Activated CD4-positive, alpha-beta T cell treated with anti-CD3 and anti-CD28 coated beads, Interleukin-2, amount 10 ng/mL, durations not matched to agents 24 days and 14 days (primary cell): Measurements from ENCODE around the gene TEN1. TPM values are rescaled to one million over a fixed set of nuclear protein-coding genes. Genes with fewer than 3 reads are reported as not detected.

Source experiments
- DNase-seq: peaks from one replicate; pipeline ENCODE4 v3.0.0; 2022
- H3K27ac Mint-ChIP-seq: one replicate; pipeline ENCODE4 v1.8.0; 2022; ENCODE audit warnings: mild to moderate bottlenecking, mixed read lengths
- H3K27me3 Mint-ChIP-seq: one replicate; pipeline ENCODE4 v1.8.0; 2022; ENCODE audit warnings: mixed read lengths
- H3K36me3 Mint-ChIP-seq: one replicate; pipeline ENCODE4 v1.8.0; 2022; ENCODE audit warnings: low read depth, mild to moderate bottlenecking, mixed read lengths
- H3K4me1 Mint-ChIP-seq: one replicate; pipeline ENCODE4 v1.8.0; 2021; ENCODE audit warnings: mixed read lengths
- H3K4me3 Mint-ChIP-seq: one replicate; pipeline ENCODE4 v1.8.0; 2022; ENCODE audit warnings: mild to moderate bottlenecking, moderate library complexity, mixed read lengths
- H3K9me3 Mint-ChIP-seq: one replicate; pipeline ENCODE4 v1.8.0; 2021; ENCODE audit warnings: mixed read lengths
- intact Hi-C: fragments of 100-400 bp; cut with micrococcal nuclease; formaldehyde crosslinking; loops from one replicate; pipeline ENCODE4 v1.15.1; 2023
- total RNA-seq: library from RNA; stranded (reverse); gene quantifications from 2 replicates; pipeline ENCODE4 v1.2.3, GENCODE V29; 2022

TEN1 gene, protein sequence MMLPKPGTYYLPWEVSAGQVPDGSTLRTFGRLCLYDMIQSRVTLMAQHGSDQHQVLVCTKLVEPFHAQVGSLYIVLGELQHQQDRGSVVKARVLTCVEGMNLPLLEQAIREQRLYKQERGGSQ
- 9.7 and 12.5 TPM in 2 replicates for total RNA-seq

- H3K4me3 Mint-ChIP-seq = peak within 1 kb of the TSS; percentile 98
- peaks cover 30% of the 10 kb centered on the region for H3K4me1 Mint-ChIP-seq
- DNase-seq = peak; percentile 98
- H3K27ac Mint-ChIP-seq = peak within 1 kb of the TSS; percentile 97
- H3K36me3 Mint-ChIP-seq = peaks cover 7% of the 10 kb centered on the region
- intact Hi-C loops = loop anchor here (1.0 to 2.0 kb wide), 4 partner anchors 18 to 124 kb away; partner anchors contain the start of genes FBF1, MRPL38 and WBP2
- H3K9me3 Mint-ChIP-seq = no peaks in the 10 kb centered on the region
- no peaks in the 10 kb centered on the region for H3K27me3 Mint-ChIP-seq
Observed at GRCh38 chr17:75978938-75979704, at the start of gene TEN1, which contains the start of gene ACOX1. Gene TEN1, plus strand, starts transcription at chr17:75979240. Its CDS starts 6,953 bp downstream, at chr17:75986193. Gene ACOX1, minus strand, starts transcription at chr17:75979166. Its CDS starts 93 bp downstream, at chr17:75979073.

DNA sequence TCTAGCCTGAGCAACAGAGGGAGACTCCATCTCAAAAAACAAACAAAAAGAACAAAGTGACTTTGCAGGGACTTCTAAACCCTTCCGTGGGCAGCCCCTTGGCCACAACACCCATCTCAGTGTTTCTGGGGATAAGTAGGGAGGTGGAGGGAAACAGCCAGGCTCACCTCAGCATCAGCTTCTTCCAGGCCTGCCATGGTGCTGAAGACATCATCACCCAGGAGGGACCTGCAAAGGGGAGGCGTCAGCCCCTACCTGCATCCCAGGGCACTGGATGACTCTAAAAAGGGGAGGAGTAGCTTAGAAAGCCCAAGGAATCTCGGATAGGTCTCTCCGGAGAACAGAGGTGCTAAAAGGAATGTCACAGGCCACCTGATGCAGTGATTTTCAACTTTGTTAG, 48.0 kb upstream of the TEN1 start:
- H3K36me3 Mint-ChIP-seq = peaks cover 3% of the 10 kb centered on the region
- intact Hi-C loops = no loop called here
- no peak for DNase-seq
- H3K27ac Mint-ChIP-seq = no peak overlapping the region
- H3K4me3 Mint-ChIP-seq = no peak overlapping the region
- H3K4me1 Mint-ChIP-seq = no peaks in the 10 kb centered on the region
- no peaks in the 10 kb centered on the region for H3K9me3 Mint-ChIP-seq
- no peaks in the 10 kb centered on the region for H3K27me3 Mint-ChIP-seq

DNA sequence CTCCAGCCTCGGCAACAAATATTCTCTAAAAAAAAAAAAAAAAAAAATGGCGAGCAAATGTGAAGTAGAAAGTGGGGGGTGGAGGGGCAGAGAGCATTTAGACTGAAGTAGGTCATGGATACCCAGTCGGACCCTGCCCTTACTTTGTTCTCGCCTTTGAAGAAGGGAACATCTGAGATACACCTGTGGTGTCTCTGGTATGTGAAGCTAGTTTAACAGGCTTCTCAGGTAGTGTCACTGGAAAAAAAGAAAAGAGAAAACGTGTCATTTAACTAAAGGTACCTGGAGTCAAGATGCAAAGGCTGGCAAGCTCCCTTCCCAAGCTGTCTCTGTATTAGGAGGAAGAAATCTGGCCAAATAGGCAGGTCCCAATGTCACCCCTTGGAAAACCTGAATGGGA, 46.2 kb upstream of the TEN1 start:
- H3K27me3 Mint-ChIP-seq = no peaks in the 10 kb centered on the region
- no peak for DNase-seq
- H3K4me1 Mint-ChIP-seq = no peaks in the 10 kb centered on the region
- H3K9me3 Mint-ChIP-seq = no peaks in the 10 kb centered on the region
- H3K4me3 Mint-ChIP-seq = no peak overlapping the region
- intact Hi-C loops = no loop called here
- H3K36me3 Mint-ChIP-seq = peaks cover 3% of the 10 kb centered on the region
- H3K27ac Mint-ChIP-seq = no peak overlapping the region

DNA sequence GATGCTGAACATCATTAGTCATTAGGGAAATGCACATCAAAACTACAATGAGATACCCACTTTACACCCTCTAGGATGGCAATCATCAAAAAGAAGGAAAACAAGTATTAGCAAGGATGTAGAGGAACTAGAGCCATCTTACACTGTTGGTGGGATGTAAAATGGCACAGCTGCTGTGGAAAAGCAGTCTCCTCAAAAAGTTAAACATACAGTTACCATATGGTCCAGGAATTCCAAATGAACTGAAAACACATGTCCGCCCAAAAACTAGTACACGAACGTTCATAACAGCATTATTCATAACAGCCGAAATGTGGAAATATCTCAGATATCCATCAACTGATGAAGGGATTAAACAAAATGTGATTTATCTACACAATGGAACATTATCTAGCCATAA, 45.2 kb upstream of the TEN1 start:
- Mint-ChIP-seq H3K4me3 (no peak overlapping the region), H3K9me3 (no peaks in the 10 kb centered on the region), H3K36me3 (peaks cover 2% of the 10 kb centered on the region), H3K27me3 (no peaks in the 10 kb centered on the region), H3K4me1 (no peaks in the 10 kb centered on the region), H3K27ac (no peak overlapping the region)
- no peak for DNase-seq
- intact Hi-C loops = no loop called here

DNA sequence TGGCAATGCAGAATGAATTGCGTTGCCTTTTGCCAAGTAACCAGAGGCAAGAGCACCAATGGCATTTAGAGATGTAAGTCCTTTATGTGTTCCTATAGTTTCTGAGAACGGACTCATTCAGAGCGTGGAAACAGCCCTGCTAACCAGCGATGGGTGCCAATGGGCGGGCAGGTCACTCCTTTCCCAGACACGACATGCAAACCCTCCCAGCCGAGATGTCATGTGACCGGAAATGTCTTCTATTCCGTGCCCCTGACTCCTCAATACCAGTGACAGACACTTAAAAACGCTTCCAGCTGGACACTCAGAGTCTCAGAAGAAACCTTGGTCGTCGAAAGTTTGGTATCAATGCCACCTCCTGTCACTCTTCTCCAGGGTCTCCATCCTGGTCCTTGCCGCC, 41.4 kb upstream of the TEN1 start:
- H3K27ac Mint-ChIP-seq = no peak overlapping the region
- H3K4me3 Mint-ChIP-seq = no peak overlapping the region
- DNase-seq = no peak
- no peaks in the 10 kb centered on the region for H3K9me3 Mint-ChIP-seq
- H3K4me1 Mint-ChIP-seq = peaks cover 12% of the 10 kb centered on the region
- no peaks in the 10 kb centered on the region for H3K27me3 Mint-ChIP-seq
- intact Hi-C loops = no loop called here
- H3K36me3 Mint-ChIP-seq = no peaks in the 10 kb centered on the region

- peak within 1 kb of the TSS; percentile 77 for H3K27ac Mint-ChIP-seq
- intact Hi-C loops = loop anchor here (1.0 to 2.0 kb wide), 2 partner anchors 36 to 38 kb away; partner anchors contain the start of genes ACOX1, MRPL38 and TEN1
- no peaks in the 10 kb centered on the region for H3K9me3 Mint-ChIP-seq
Observed at GRCh38 chr17:75940727-75941441, 38.2 kb upstream of the TEN1 start, which contains the start of gene FBF1. Gene FBF1, minus strand, starts transcription at chr17:75941042. Its CDS starts 2,893 bp downstream, at chr17:75938149.

GRCh38 chr17:75941442-75941819, 37.6 kb upstream of the TEN1 start:
- intact Hi-C loops = loop anchor here (1.0 to 2.0 kb wide), 2 partner anchors 37 to 38 kb away; partner anchors contain the start of genes ACOX1, MRPL38 and TEN1
- no peak for DNase-seq
- Mint-ChIP-seq H3K27ac (peak overlapping the region; percentile 77), H3K36me3 (peaks cover 4% of the 10 kb centered on the region), H3K9me3 (no peaks in the 10 kb centered on the region), H3K27me3 (no peaks in the 10 kb centered on the region), H3K4me3 (peak overlapping the region; percentile 92), H3K4me1 (peaks cover 12% of the 10 kb centered on the region)

More at GRCh38 chr17:75940727-75941441, 38.2 kb upstream of the TEN1 start, which contains the start of gene FBF1:
- DNase-seq = peak; percentile 97
- H3K4me1 Mint-ChIP-seq = peaks cover 12% of the 10 kb centered on the region
- H3K36me3 Mint-ChIP-seq = peaks cover 3% of the 10 kb centered on the region
- peak within 1 kb of the TSS; percentile 92 for H3K4me3 Mint-ChIP-seq
- H3K27me3 Mint-ChIP-seq = no peaks in the 10 kb centered on the region

DNA sequence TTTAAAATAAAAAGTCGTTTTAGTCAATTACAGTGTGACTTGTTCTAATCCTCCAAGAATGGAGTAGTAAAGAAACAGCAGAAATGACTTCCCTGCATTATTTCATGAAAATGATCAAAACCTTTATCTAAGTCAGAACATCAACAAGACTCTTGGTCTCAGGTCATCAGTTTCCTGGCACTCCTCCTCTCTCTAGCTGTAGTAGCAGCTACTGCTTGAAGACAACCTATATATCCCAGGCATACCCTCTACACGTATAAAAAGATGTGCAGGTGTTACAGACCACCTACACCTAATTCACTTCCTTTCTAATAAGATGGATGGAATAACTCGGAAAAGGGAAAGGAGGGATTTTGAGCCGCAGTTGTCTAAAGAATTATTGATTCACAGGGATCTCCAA, 36.6 kb upstream of the TEN1 start:
- Mint-ChIP-seq H3K27me3 (no peaks in the 10 kb centered on the region), H3K4me1 (peaks cover 12% of the 10 kb centered on the region), H3K9me3 (no peaks in the 10 kb centered on the region), H3K27ac (no peak overlapping the region), H3K36me3 (peaks cover 6% of the 10 kb centered on the region), H3K4me3 (no peak overlapping the region)
- intact Hi-C loops = no loop called here
- DNase-seq = no peak

GRCh38 chr17:75943491-75943890, 35.5 kb upstream of the TEN1 start:
- intact Hi-C loops = no loop called here

GRCh38 chr17:75945211-75945610, 33.8 kb upstream of the TEN1 start:
- no peak for DNase-seq
- Mint-ChIP-seq H3K27ac (no peak overlapping the region), H3K4me3 (no peak overlapping the region), H3K27me3 (no peaks in the 10 kb centered on the region), H3K36me3 (peaks cover 18% of the 10 kb centered on the region), H3K4me1 (peaks cover 10% of the 10 kb centered on the region), H3K9me3 (no peaks in the 10 kb centered on the region)
- intact Hi-C loops = no loop called here

More at GRCh38 chr17:75943491-75943890, 35.5 kb upstream of the TEN1 start:
- DNase-seq = no peak
- Mint-ChIP-seq H3K27me3 (no peaks in the 10 kb centered on the region), H3K27ac (no peak overlapping the region), H3K4me3 (no peak overlapping the region), H3K9me3 (no peaks in the 10 kb centered on the region), H3K36me3 (peaks cover 9% of the 10 kb centered on the region), H3K4me1 (peaks cover 12% of the 10 kb centered on the region)

- H3K4me3 Mint-ChIP-seq = no peak overlapping the region
- intact Hi-C loops = no loop called here
- H3K4me1 Mint-ChIP-seq = peaks cover 6% of the 10 kb centered on the region
- H3K36me3 Mint-ChIP-seq = peaks cover 35% of the 10 kb centered on the region
- DNase-seq = no peak
- H3K27ac Mint-ChIP-seq = no peak overlapping the region
- no peaks in the 10 kb centered on the region for H3K9me3 Mint-ChIP-seq
- H3K27me3 Mint-ChIP-seq = no peaks in the 10 kb centered on the region
Observed at GRCh38 chr17:75950421-75950820, 28.6 kb upstream of the TEN1 start.

DNA sequence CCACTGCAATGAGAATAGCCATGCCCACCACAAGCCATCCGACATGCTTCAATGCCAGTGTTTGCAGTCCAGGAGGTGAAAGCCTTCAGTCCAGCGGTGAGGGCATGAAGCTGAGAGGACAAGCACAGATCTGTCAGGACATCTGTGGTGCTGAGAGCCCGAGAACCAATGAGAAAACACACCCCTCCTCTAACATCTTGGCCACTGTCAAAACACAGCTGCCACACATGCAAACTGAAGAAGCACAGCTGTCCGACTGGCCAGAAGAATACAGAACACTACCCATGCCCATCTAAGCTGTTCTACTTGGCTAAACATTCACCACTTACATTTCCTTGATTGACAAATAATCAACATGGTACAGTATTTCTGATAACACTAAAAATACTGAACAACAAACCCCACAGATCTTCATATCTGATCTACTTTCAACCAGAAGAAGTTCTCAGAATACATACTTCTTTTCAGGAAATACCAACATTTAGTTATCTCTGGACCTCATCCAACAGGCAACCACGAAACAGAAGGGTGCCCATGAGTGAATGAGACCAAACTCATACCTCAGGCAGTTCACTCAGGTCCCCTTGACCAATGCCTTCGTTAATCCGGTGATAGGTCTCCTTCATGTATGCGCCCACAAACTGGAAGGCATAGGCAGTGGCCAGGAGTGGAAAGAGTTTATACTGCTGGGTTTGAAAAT, 28.0 kb upstream of the TEN1 start:
- peaks cover 37% of the 10 kb centered on the region for H3K36me3 Mint-ChIP-seq
- no peak for DNase-seq
- intact Hi-C loops = no loop called here
- H3K4me3 Mint-ChIP-seq = no peak overlapping the region
- no peaks in the 10 kb centered on the region for H3K9me3 Mint-ChIP-seq
- peaks cover 6% of the 10 kb centered on the region for H3K4me1 Mint-ChIP-seq
- H3K27ac Mint-ChIP-seq = peak overlapping the region; percentile 62
- no peaks in the 10 kb centered on the region for H3K27me3 Mint-ChIP-seq

- H3K27ac Mint-ChIP-seq = no peak overlapping the region
- H3K27me3 Mint-ChIP-seq = no peaks in the 10 kb centered on the region
- intact Hi-C loops = no loop called here
- no peak overlapping the region for H3K4me3 Mint-ChIP-seq
- H3K9me3 Mint-ChIP-seq = no peaks in the 10 kb centered on the region
- no peaks in the 10 kb centered on the region for H3K4me1 Mint-ChIP-seq
- DNase-seq = no peak
- peaks cover 22% of the 10 kb centered on the region for H3K36me3 Mint-ChIP-seq
Observed at GRCh38 chr17:75959051-75959838, 19.8 kb upstream of the TEN1 start.
